Astrocyte of the spinal cord (primary cell): ENCODE data around the gene HS2ST1.
"Not testable (repeated sequence)": the region's sequence is repeated elsewhere in the genome, so short reads cannot be mapped to it uniquely, and the experiment has no call there.

Experiments used
- DNase-seq: peaks from one replicate; pipeline ENCODE4 v3.0.0; 2011; ENCODE audit warnings: low read depth, low spot score
- H3K4me3 ChIP-seq: 2 replicates; pipeline ENCODE4 v1.5.1; 2011; ENCODE audit warnings: low read depth, mild to moderate bottlenecking, low read length, moderate library complexity
- CTCF ChIP-seq: IDR thresholded peaks from 2 replicates; pipeline ENCODE4 v1.5.1; 2012; ENCODE audit warnings: low read depth, mild to moderate bottlenecking, low read length, inconsistent platforms
- in situ Hi-C: cut with HindIII; loops from 2 replicates; pipeline ENCODE4 v1.10.0; 2017; ENCODE audit warnings: low sequenced_read_pairs

Gene HS2ST1

GRCh38 chr1:86975993-86976550, 61.6 kb downstream of the HS2ST1 start:
- in situ Hi-C loops, result no loop called here
- no peak overlapping the region for H3K4me3 ChIP-seq
- no peak for DNase-seq
- TF ChIP-seq CTCF, result no peak

GRCh38 chr1:86976664-86977063, 62.2 kb downstream of the HS2ST1 start:
- DNase-seq, result no peak

GRCh38 chr1:86981482-86982213, 67.2 kb downstream of the HS2ST1 start:
- in situ Hi-C loops, result no loop called here
- no peak for TF ChIP-seq CTCF
- no peak overlapping the region for H3K4me3 ChIP-seq
- no peak for DNase-seq

More at GRCh38 chr1:86976664-86977063, 62.2 kb downstream of the HS2ST1 start:
- in situ Hi-C loops, result no loop called here
- H3K4me3 ChIP-seq, result no peak overlapping the region
- TF ChIP-seq CTCF, result no peak

- H3K4me3 ChIP-seq, in situ Hi-C loops, DNase-seq: not testable (repeated sequence)
Observed at GRCh38 chr1:86983677-86984076, 69.2 kb downstream of the HS2ST1 start.

- in situ Hi-C loops, result no loop called here
Observed at GRCh38 chr1:86987446-86987845, 73.0 kb downstream of the HS2ST1 start.

GRCh38 chr1:86988835-86989234, 74.4 kb downstream of the HS2ST1 start:
- no peak for TF ChIP-seq CTCF
- H3K4me3 ChIP-seq, result no peak overlapping the region
- in situ Hi-C loops, result no loop called here
- DNase-seq, result no peak

More at GRCh38 chr1:86987446-86987845, 73.0 kb downstream of the HS2ST1 start:
- no peak for DNase-seq
- no peak overlapping the region for H3K4me3 ChIP-seq
- no peak for TF ChIP-seq CTCF

- DNase-seq, in situ Hi-C loops: not testable (repeated sequence)
Observed at GRCh38 chr1:86989690-86990089, 75.3 kb downstream of the HS2ST1 start.

GRCh38 chr1:86990826-86991225, 76.4 kb downstream of the HS2ST1 start:
- in situ Hi-C loops, result no loop called here
- no peak overlapping the region for H3K4me3 ChIP-seq
- TF ChIP-seq CTCF, result no peak
- DNase-seq, result no peak

More at GRCh38 chr1:86989690-86990089, 75.3 kb downstream of the HS2ST1 start:
- H3K4me3 ChIP-seq, result not testable (repeated sequence)
